ENCODE data around the gene NECAB2.

DNA sequence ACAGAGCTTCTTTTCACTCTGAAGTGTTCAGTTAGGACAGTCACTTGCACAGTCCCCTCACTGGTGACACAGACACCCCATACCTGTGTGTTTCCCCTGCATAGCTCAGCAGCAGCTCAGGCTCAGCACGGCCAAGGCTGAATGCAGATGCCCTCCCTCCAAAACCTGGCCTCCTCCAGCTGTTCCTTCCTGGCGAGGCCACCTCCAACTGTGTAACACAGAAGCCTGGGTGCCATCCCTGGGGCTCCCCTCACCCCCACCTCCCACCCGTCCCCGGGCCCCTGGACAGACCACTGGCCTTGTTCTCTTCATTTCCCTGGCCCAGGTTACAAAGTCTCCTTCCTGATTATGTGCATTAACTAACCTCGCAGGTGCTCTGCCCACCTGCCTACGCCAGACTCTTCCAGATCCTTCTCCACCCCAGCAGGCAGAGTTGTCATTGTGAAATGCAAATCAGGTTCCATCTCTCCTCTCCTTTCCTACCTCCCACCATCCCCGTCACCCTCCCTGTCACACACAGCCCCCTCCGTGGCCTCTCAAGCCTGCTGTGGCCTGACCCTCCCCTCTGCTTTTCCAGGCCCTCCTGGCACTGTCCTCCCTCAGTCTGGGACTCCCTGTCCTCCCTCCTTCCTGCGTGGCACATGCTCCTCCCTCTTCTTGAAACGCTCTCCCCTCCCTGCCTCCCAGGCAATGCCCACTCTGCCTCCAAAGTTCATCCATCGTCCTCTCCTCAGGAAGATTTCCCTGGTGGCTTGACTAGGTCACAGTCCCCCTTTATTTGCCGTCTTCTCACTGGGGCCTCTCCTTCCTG, 42.7 kb upstream of the NECAB2 start:
- TF ChIP-seq CTCF (IDR thresholded peaks at IDR 0.05) (no peak), POLR2A (IDR thresholded peaks at IDR 0.05) (no peak), EP300 (IDR thresholded peaks at IDR 0.05) (no peak)

Data from tibial nerve (tissue), 4 donors.